SHP77 (cell line): ENCODE measurements around the gene SMOC2.
"Not testable (repeated sequence)": the region's sequence is repeated elsewhere in the genome, so short reads cannot be mapped to it uniquely, and the experiment has no call there.

ENCODE experiments used
- DNase-seq, 2 experiments: peaks; one replicate each; lab custom pipeline; 2025; lab: John Stamatoyannopoulos, UW

Gene SMOC2

GRCh38 chr6:168686029-168686738 is 245.2 kb downstream of the SMOC2 start:
- no peak for DNase-seq

- no peak for DNase-seq
These were observed 246.1 kb downstream of the SMOC2 start for GRCh38 chr6:168686831-168687730.

GRCh38 chr6:168690271-168690670 is 249.3 kb downstream of the SMOC2 start:
- DNase-seq: no peak

- no peak for DNase-seq
These were observed 250.8 kb downstream of the SMOC2 start for GRCh38 chr6:168691774-168692173.

- DNase-seq: no peak
These were observed 251.4 kb downstream of the SMOC2 start for GRCh38 chr6:168692193-168692914.

- not testable (repeated sequence) for DNase-seq
These were observed 251.9 kb downstream of the SMOC2 start for GRCh38 chr6:168692915-168693257.

GRCh38 chr6:168694797-168695196 is 253.8 kb downstream of the SMOC2 start:
- DNase-seq: not testable (repeated sequence)

GRCh38 chr6:168695701-168696100 is 254.7 kb downstream of the SMOC2 start:
- no peak for DNase-seq

- no peak for DNase-seq
These were observed 257.9 kb downstream of the SMOC2 start for GRCh38 chr6:168698923-168699322.

- DNase-seq: no peak
These were observed 258.8 kb downstream of the SMOC2 start for GRCh38 chr6:168699631-168700295.

GRCh38 chr6:168700880-168701279 is 259.9 kb downstream of the SMOC2 start:
- no peak for DNase-seq

- DNase-seq: no peak
These were observed 263.0 kb downstream of the SMOC2 start for GRCh38 chr6:168703990-168704389.

GRCh38 chr6:168704678-168705077 is 263.7 kb downstream of the SMOC2 start:
- DNase-seq: no peak

- not testable (repeated sequence) for DNase-seq
These were observed 264.3 kb downstream of the SMOC2 start for GRCh38 chr6:168705271-168705670.

- no peak for DNase-seq
These were observed 265.6 kb downstream of the SMOC2 start for GRCh38 chr6:168706471-168707177.

GRCh38 chr6:168708526-168708925 is 267.5 kb downstream of the SMOC2 start:
- no peak for DNase-seq

- no peak for DNase-seq
These were observed 268.0 kb downstream of the SMOC2 start for GRCh38 chr6:168708984-168709383.

GRCh38 chr6:168709390-168709789 is 268.4 kb downstream of the SMOC2 start:
- DNase-seq: no peak

GRCh38 chr6:168709991-168710390 is 269.0 kb downstream of the SMOC2 start:
- DNase-seq: no peak

GRCh38 chr6:168711049-168711640 is 270.2 kb downstream of the SMOC2 start:
- DNase-seq: no peak
